HCT116 (cell line): ENCODE data around the gene AXL. TPM values are rescaled to one million over a fixed set of nuclear protein-coding genes. Genes with fewer than 3 reads are reported as not detected.
A peak's percentile ranks its signal among the peaks of the same experiment; 100 is the strongest.

Source experiments
- ATAC-seq: fragments of 200-7000 bp; cut with Tn5 transposase; 2 replicates; pipeline ENCODE4 v1.9.1; 2020; ENCODE audit warnings: mild to moderate bottlenecking, moderate library complexity
- BruUV-seq: library from RNA; stranded (reverse); fragments of 400-500 nt; replicated peaks from 2 replicates; lab custom pipeline; 2021; lab: Mats Ljungman, UMichigan
- CTCF ChIA-PET: fragments of 300-600 bp; sonication (Branson Sonifier 250); formaldehyde crosslinking; loops from one replicate; lab custom pipeline; 2021; ENCODE audit warnings: antibody characterized with exemption; lab: Charles Lee
- POLR2A ChIA-PET: fragments of 300-600, 350-600 bp; sonication (Branson Sonifier 250); formaldehyde crosslinking; loops from one replicate; lab custom pipeline; 2021; ENCODE audit warnings: antibody characterized with exemption; lab: Charles Lee
- RAD21 ChIA-PET, 2 experiments: fragments of 300-600 bp; sonication (Branson Sonifier 250); formaldehyde crosslinking; loops; one replicate each; lab custom pipeline; 2023; ENCODE audit warnings: low total read pairs in 2 of 2; ENCODE audit not compliant: uncharacterized antibody in 2 of 2, unreplicated experiment in 2 of 2, low non-redundant PET in 1 of 2; lab: Charles Lee
- DNase-seq: peaks from one replicate; pipeline ENCODE4 v3.0.0-alpha.2; 2010; ENCODE audit warnings: low read depth, low spot score
- H2AFZ ChIP-seq: fragments of 200-600 bp; shearing (Covaris generic), sonication (generic); 2 replicates; pipeline ENCODE4 v1.6.1; 2017; ENCODE audit warnings: low read depth, mixed run types, mixed read lengths, antibody characterized with exemption, low read length; ENCODE audit not compliant: poor library complexity, severe bottlenecking
- H3K27ac ChIP-seq: 2 replicates; pipeline ENCODE4 v1.5.1; 2012; ENCODE audit warnings: low read depth, low read length
- H3K27me3 ChIP-seq: fragments of 200-600 bp; sonication (generic); 2 replicates; pipeline ENCODE4 v1.6.1; 2016; ENCODE audit warnings: mixed run types, low read length, mixed read lengths; ENCODE audit not compliant: insufficient read depth
- H3K36me3 ChIP-seq, 2 experiments: fragments of 200-500 bp in 1 of 2; fragments of 200-600 bp in 1 of 2; sonication (Bioruptor generic) in 1 of 2; sonication (generic) in 1 of 2; 2 replicates each; pipeline versions ENCODE4 v1.5.1 to v1.6.1; 2014 to 2016; ENCODE audit warnings: low read length in 2 of 2, inconsistent platforms in 1 of 2, mixed read lengths in 1 of 2, mixed run types in 1 of 2; ENCODE audit not compliant: insufficient read depth in 2 of 2, control insufficient read depth in 1 of 2
- H3K4me1 ChIP-seq, 2 experiments: fragments of 200-600 bp in 1 of 2; sonication (generic) in 1 of 2; 2 replicates each; pipeline versions ENCODE4 v1.5.1 to v1.6.1; 2012 to 2017; ENCODE audit warnings: low read length in 2 of 2, inconsistent platforms in 1 of 2, mild to moderate bottlenecking in 1 of 2, mixed read lengths in 1 of 2, mixed run types in 1 of 2, moderate library complexity in 1 of 2; ENCODE audit not compliant: insufficient read depth in 2 of 2, control insufficient read depth in 1 of 2
- H3K4me2 ChIP-seq: fragments of 200-600 bp; sonication (generic); 2 replicates; pipeline ENCODE4 v1.6.1; 2017; ENCODE audit warnings: mixed run types, low read length, mixed read lengths
- H3K4me3 ChIP-seq, 2 experiments: fragments of 200-600 bp in 1 of 2; sonication (generic) in 1 of 2; replicated peaks in 1 of 2; 2 replicates each; pipeline ENCODE4 v1.5.1; 2011 to 2016; ENCODE audit warnings: low read length in 2 of 2, control low read depth in 1 of 2, low read depth in 1 of 2, mild to moderate bottlenecking in 1 of 2, mixed read lengths in 1 of 2, mixed run types in 1 of 2
- H3K79me2 ChIP-seq: fragments of 200-600 bp; sonication (generic); 2 replicates; pipeline ENCODE4 v1.6.1; 2017; ENCODE audit warnings: mild to moderate bottlenecking, mixed run types, low read length, moderate library complexity, mixed read lengths; ENCODE audit not compliant: insufficient read depth
- H3K9ac ChIP-seq: fragments of 200-600 bp; sonication (generic); 2 replicates; pipeline ENCODE4 v1.6.1; 2016; ENCODE audit warnings: low read length, mixed read lengths
- H3K9me2 ChIP-seq: fragments of 200-600 bp; sonication (generic), shearing (Covaris generic); 2 replicates; pipeline ENCODE4 v1.6.1; 2017; ENCODE audit warnings: mixed run types, mild to moderate bottlenecking, moderate library complexity; ENCODE audit not compliant: insufficient read depth
- H3K9me3 ChIP-seq, 2 experiments: fragments of 200-500 bp in 1 of 2; fragments of 200-600 bp in 1 of 2; sonication (Bioruptor generic) in 1 of 2; sonication (generic) in 1 of 2; 2 replicates each; pipeline ENCODE4 v1.6.1; 2014 to 2017; ENCODE audit warnings: low read length in 2 of 2, mixed read lengths in 2 of 2, inconsistent platforms in 1 of 2, low read depth in 1 of 2, mild to moderate bottlenecking in 1 of 2, mixed run types in 1 of 2, moderate library complexity in 1 of 2; ENCODE audit not compliant: control insufficient read depth in 1 of 2, insufficient read depth in 1 of 2
- H4K20me1 ChIP-seq: fragments of 200-600 bp; sonication (generic), shearing (Covaris generic); 2 replicates; pipeline ENCODE4 v1.6.1; 2017; ENCODE audit warnings: mixed run types, mild to moderate bottlenecking, moderate library complexity; ENCODE audit not compliant: insufficient read depth
- CBX3 ChIP-seq: IDR thresholded peaks from 2 replicates; pipeline ENCODE4 v1.6.1; 2012; ENCODE audit warnings: low read depth
- CEBPB ChIP-seq: IDR thresholded peaks from 2 replicates; pipeline ENCODE4 v1.6.1; 2012; ENCODE audit warnings: low read depth
- EGR1 ChIP-seq: IDR thresholded peaks from 2 replicates; pipeline ENCODE4 v1.6.1; 2012; ENCODE audit warnings: low read depth
- EZH2 ChIP-seq: fragments of 200-600 bp; sonication (generic); IDR thresholded peaks from 2 replicates; pipeline ENCODE4 v1.6.1; 2017; ENCODE audit warnings: antibody characterized with exemption, mixed run types
- EZH2phosphoT487 ChIP-seq: fragments of 200-600 bp; IDR thresholded peaks from 2 replicates; pipeline ENCODE4 v1.6.1; 2018; ENCODE audit warnings: antibody characterized with exemption, borderline replicate concordance
- FOSL1 ChIP-seq: IDR thresholded peaks from 2 replicates; pipeline ENCODE4 v1.6.1; 2012; ENCODE audit warnings: low read depth
- POLR2AphosphoS5 ChIP-seq: IDR thresholded peaks from 2 replicates; pipeline ENCODE4 v1.6.1; 2011; ENCODE audit warnings: mild to moderate bottlenecking, low read depth, low read length, moderate library complexity
- RAD21 ChIP-seq: IDR thresholded peaks from 2 replicates; pipeline ENCODE4 v1.6.1; 2012; ENCODE audit warnings: low read depth, mild to moderate bottlenecking
- SIN3A ChIP-seq: IDR thresholded peaks from 2 replicates; pipeline ENCODE4 v1.6.1; 2012; ENCODE audit warnings: low read depth
- SP1 ChIP-seq: IDR thresholded peaks from 2 replicates; pipeline ENCODE4 v1.6.1; 2012; ENCODE audit warnings: low read depth
- SRF ChIP-seq: IDR thresholded peaks from 2 replicates; pipeline ENCODE4 v1.6.1; 2012; ENCODE audit warnings: low read depth
- TCF7L2 ChIP-seq: IDR thresholded peaks from 2 replicates; pipeline ENCODE4 v1.7.0; 2011; ENCODE audit warnings: borderline replicate concordance, inconsistent platforms; ENCODE audit not compliant: insufficient read depth, insufficient read length; ENCODE audit errors: extremely low read depth
- YY1 ChIP-seq: IDR thresholded peaks from 2 replicates; pipeline ENCODE4 v1.6.1; 2011; ENCODE audit warnings: low read length, low read depth, moderate library complexity, mild to moderate bottlenecking; ENCODE audit not compliant: insufficient replicate concordance; ENCODE audit errors: extremely low read depth
- ZFX ChIP-seq: fragments of 450-650 bp; IDR thresholded peaks from 2 replicates; pipeline ENCODE4 v1.6.1; 2017
- ZNF274 ChIP-seq: fragments of 200-500 bp; sonication (Bioruptor generic); IDR thresholded peaks from 2 replicates; pipeline ENCODE4 v1.6.1; 2014; ENCODE audit warnings: mild to moderate bottlenecking, low read depth, low read length, inconsistent platforms
- intact Hi-C: fragments of 100-400 bp; cut with micrococcal nuclease; formaldehyde crosslinking; loops from 2 replicates; pipeline ENCODE4 v1.10.0; 2022
- total RNA-seq: library from RNA; stranded (reverse); gene quantifications from one replicate; pipeline ENCODE4 v1.2.1, GENCODE V29; 2021; ENCODE audit not compliant: unreplicated experiment
- TF ChIP-seq, protein P1 (sequence below), 3 experiments: fragments of 200-600 bp in 1 of 3; sonication (generic) in 1 of 3; IDR thresholded peaks in 2 of 3; conservative IDR thresholded peaks in 1 of 3; 2 replicates each; pipeline ENCODE4 v1.5.1; 2012 to 2017; ENCODE audit warnings: low read depth in 2 of 3, low read length in 2 of 3, antibody characterized with exemption in 1 of 3, borderline replicate concordance in 1 of 3, control low read depth in 1 of 3, mild to moderate bottlenecking in 1 of 3, mixed read lengths in 1 of 3, mixed run types in 1 of 3, moderate library complexity in 1 of 3; ENCODE audit not compliant: insufficient read depth in 1 of 3
- TF ChIP-seq, protein P2 (sequence below): IDR thresholded peaks from 2 replicates; pipeline ENCODE4 v1.6.1; 2012; ENCODE audit warnings: low read depth
- TF ChIP-seq, protein P3 (sequence below): IDR thresholded peaks from 2 replicates; pipeline ENCODE4 v1.6.1; 2011; ENCODE audit warnings: mild to moderate bottlenecking, low read length, moderate library complexity; ENCODE audit not compliant: insufficient replicate concordance; ENCODE audit errors: extremely low read depth

The AXL gene
- total RNA-seq, 1 experiment from 2014 or later: 47.4 TPM

DNA sequence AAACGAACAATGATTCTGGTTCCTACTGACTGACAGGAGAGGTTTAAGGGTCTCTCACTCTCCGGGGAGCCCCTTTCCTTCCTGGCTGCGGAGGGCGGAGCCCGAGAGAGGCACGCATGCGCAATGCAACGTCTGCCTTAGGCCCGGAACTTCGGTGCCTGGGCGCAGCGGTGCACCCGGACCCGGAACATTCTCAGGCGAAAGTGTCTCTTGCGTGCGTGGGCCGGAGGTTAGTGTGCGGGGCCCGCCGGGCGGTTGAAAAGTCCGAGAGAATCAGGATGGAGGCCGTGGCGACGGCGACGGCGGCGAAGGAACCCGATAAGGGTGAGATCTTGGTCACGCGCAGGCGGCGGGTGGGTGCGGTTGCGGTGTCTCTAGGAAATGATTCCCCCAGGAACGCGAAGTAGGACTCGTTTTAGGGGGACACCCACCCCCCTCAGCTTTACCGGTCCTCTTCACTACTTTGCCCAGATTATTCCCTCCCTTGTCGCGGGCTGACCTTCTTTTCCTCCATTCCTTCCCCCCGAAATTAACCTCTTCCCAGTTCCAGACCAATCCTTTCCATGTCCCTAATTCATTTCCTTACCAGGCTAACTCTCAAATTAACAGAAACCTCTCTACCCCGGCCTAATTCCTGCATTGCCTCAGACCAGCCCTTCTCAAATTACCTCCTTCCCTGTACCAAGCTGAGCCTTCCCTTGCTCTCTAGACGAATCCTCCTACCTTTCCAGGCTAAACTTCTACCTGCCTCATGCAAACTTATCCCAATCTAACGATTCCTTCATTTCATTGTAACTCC lies 91.2 kb downstream of the AXL start, which contains the start of gene CCDC97:
Gene CCDC97 (plus strand): TSS at position 140 of the 799 bp plus-strand sequence. CDS start 139 bp downstream, at position 279.
- ATAC-seq (peak; percentile 76), DNase-seq (peak; percentile 75)
- H3K27ac ChIP-seq: peak within 1 kb of the TSS; percentile 88
- ChIA-PET RAD21 (interaction anchor here in 1 of 2 experiments (0.6 kb wide), 1 partner anchor 86 kb away, joined by 4 read pairs; no protein-coding TSS in a partner anchor), CTCF (no interaction called here), POLR2A (no interaction called here)
- peaks cover 4% of the 10 kb centered on the region; the same call in 1 of the 2 replicates for H4K20me1 ChIP-seq
- H3K4me3 ChIP-seq: peak within 1 kb of the TSS; percentile 79 to 92
- intact Hi-C loops: loop anchor here (2.0 kb wide), 1 partner anchor 41 kb away; no protein-coding TSS in a partner anchor
- peaks cover 12 to 25% of the 10 kb centered on the region in 2 experiments for H3K4me1 ChIP-seq
- H3K9ac ChIP-seq: peak within 1 kb of the TSS; percentile 84
- H3K27me3 ChIP-seq: no peaks in the 10 kb centered on the region
- BruUV-seq: TSS peak; percentile 60
- H3K79me2 ChIP-seq: peaks cover 33% of the 10 kb centered on the region
- no peaks in the 10 kb centered on the region for H3K9me2 ChIP-seq
- H3K9me3 ChIP-seq: no peaks in the 10 kb centered on the region
- no peak within 1 kb of the TSS for H2AFZ ChIP-seq
- peak within 1 kb of the TSS; percentile 95 for H3K4me2 ChIP-seq
- H3K36me3 ChIP-seq: peaks cover 11 to 38% of the 10 kb centered on the region in 2 experiments
- TF ChIP-seq POLR2AphosphoS5 (peak; percentile 91), SP1 (peak; percentile 48; the same call in 1 of the 2 replicates), EZH2phosphoT487 (no peak), SIN3A (peak; percentile 73), EGR1 (peak; percentile 85), SRF (peak; percentile 67; the same call in 1 of the 2 replicates), CBX3 (peak; percentile 80), YY1 (no peak), FOSL1 (no peak), TCF7L2 (peak; percentile 52), ZNF274 (no peak), ZFX (peak; percentile 85), EZH2 (no peak), CEBPB (no peak), RAD21 (no peak)
- TF ChIP-seq, protein P1, sequence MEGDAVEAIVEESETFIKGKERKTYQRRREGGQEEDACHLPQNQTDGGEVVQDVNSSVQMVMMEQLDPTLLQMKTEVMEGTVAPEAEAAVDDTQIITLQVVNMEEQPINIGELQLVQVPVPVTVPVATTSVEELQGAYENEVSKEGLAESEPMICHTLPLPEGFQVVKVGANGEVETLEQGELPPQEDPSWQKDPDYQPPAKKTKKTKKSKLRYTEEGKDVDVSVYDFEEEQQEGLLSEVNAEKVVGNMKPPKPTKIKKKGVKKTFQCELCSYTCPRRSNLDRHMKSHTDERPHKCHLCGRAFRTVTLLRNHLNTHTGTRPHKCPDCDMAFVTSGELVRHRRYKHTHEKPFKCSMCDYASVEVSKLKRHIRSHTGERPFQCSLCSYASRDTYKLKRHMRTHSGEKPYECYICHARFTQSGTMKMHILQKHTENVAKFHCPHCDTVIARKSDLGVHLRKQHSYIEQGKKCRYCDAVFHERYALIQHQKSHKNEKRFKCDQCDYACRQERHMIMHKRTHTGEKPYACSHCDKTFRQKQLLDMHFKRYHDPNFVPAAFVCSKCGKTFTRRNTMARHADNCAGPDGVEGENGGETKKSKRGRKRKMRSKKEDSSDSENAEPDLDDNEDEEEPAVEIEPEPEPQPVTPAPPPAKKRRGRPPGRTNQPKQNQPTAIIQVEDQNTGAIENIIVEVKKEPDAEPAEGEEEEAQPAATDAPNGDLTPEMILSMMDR (IDR thresholded peaks at IDR 0.05 in 2 of 3, conservative IDR thresholded peaks at IDR 0.05 in 1 of 3; ENCODE audit: borderline replicate concordance in 1 of 3, insufficient read depth in 1 of 3, low read depth in 2 of 3, low read length in 2 of 3): no peak
- TF ChIP-seq, protein P2, sequence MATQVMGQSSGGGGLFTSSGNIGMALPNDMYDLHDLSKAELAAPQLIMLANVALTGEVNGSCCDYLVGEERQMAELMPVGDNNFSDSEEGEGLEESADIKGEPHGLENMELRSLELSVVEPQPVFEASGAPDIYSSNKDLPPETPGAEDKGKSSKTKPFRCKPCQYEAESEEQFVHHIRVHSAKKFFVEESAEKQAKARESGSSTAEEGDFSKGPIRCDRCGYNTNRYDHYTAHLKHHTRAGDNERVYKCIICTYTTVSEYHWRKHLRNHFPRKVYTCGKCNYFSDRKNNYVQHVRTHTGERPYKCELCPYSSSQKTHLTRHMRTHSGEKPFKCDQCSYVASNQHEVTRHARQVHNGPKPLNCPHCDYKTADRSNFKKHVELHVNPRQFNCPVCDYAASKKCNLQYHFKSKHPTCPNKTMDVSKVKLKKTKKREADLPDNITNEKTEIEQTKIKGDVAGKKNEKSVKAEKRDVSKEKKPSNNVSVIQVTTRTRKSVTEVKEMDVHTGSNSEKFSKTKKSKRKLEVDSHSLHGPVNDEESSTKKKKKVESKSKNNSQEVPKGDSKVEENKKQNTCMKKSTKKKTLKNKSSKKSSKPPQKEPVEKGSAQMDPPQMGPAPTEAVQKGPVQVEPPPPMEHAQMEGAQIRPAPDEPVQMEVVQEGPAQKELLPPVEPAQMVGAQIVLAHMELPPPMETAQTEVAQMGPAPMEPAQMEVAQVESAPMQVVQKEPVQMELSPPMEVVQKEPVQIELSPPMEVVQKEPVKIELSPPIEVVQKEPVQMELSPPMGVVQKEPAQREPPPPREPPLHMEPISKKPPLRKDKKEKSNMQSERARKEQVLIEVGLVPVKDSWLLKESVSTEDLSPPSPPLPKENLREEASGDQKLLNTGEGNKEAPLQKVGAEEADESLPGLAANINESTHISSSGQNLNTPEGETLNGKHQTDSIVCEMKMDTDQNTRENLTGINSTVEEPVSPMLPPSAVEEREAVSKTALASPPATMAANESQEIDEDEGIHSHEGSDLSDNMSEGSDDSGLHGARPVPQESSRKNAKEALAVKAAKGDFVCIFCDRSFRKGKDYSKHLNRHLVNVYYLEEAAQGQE: no peak
- TF ChIP-seq, protein P3, sequence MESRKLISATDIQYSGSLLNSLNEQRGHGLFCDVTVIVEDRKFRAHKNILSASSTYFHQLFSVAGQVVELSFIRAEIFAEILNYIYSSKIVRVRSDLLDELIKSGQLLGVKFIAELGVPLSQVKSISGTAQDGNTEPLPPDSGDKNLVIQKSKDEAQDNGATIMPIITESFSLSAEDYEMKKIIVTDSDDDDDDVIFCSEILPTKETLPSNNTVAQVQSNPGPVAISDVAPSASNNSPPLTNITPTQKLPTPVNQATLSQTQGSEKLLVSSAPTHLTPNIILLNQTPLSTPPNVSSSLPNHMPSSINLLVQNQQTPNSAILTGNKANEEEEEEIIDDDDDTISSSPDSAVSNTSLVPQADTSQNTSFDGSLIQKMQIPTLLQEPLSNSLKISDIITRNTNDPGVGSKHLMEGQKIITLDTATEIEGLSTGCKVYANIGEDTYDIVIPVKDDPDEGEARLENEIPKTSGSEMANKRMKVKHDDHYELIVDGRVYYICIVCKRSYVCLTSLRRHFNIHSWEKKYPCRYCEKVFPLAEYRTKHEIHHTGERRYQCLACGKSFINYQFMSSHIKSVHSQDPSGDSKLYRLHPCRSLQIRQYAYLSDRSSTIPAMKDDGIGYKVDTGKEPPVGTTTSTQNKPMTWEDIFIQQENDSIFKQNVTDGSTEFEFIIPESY: peak; percentile 54
